ENCODE results near the gene ZNF341.

DNA sequence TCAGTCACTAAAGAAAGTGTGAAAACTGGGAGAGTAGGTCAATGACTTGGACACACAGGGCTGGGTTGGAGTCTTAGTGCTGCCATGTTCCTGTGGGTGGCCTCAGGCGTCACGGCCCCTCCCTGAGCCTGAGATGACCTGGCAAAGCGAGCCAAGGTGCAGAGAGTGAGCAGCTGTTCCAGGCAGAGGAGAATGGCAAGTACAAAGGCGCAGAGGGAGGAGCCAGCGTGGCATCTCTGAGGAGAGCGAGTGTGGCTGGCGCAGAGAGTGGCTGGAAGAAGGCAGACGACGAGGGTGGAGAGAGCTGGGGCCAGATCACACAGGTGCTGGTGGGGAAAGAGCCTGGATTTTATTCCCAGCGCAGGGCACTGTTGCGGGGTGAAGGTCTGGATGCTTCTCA lies 58.8 kb downstream of the ZNF341 start:
- no peak for TF ChIP-seq SMARCA4 (IDR thresholded peaks at IDR 0.05)
- no peak for TF ChIP-seq HDAC6 (IDR thresholded peaks at IDR 0.05; ENCODE audit: low read depth, low read length)
- TF ChIP-seq SREBF1 (IDR thresholded peaks at IDR 0.05; ENCODE audit: borderline replicate concordance, low read depth, low read length), result no peak
- no peak for TF ChIP-seq SIN3B (IDR thresholded peaks at IDR 0.05; ENCODE audit: low read depth)
- no peak for TF ChIP-seq NFXL1 (CRISPR knock-in tag; IDR thresholded peaks at IDR 0.05)

Data from K562 (cell line).